Prostate gland (tissue), 2 donors: ENCODE measurements around the gene CCND1. TPM values are rescaled to one million over a fixed set of nuclear protein-coding genes. Genes with fewer than 3 reads are reported as not detected.
A peak's percentile ranks its signal among the peaks of the same experiment; 100 is the strongest.

Source experiments
- DNase-seq: peaks from one replicate; pipeline ENCODE4 v3.0.0-alpha.2; 2019; ENCODE audit warnings: low spot score
- H3K27ac ChIP-seq, 2 donors: fragments of 200-600 bp; sonication (generic); 2 replicates each; pipeline ENCODE4 v1.5.1; 2017 to 2019
- H3K27me3 ChIP-seq: fragments of 200-600 bp; sonication (generic); replicated peaks from 2 replicates; pipeline ENCODE4 v1.5.1; 2019; ENCODE audit not compliant: insufficient read depth
- H3K36me3 ChIP-seq, 2 donors: fragments of 200-600 bp; sonication (generic); 1 replicate in 1 of 2; 2 replicates in 1 of 2; pipeline versions ENCODE4 v1.5.1 to v1.8.1; 2017 to 2019
- H3K4me1 ChIP-seq: fragments of 200-600 bp; sonication (generic); replicated peaks from 2 replicates; pipeline ENCODE4 v1.5.1; 2019
- H3K4me3 ChIP-seq, 2 donors: fragments of 200-600 bp; sonication (generic); 2 replicates each; pipeline ENCODE4 v1.5.1; 2017 to 2019
- H3K9me3 ChIP-seq: fragments of 200-600 bp; sonication (generic); 2 replicates; pipeline ENCODE4 v1.5.1; 2017
- CTCF ChIP-seq, 4 experiments: fragments of 200-600 bp in 2 of 4; fragments of 450-650 bp in 2 of 4; sonication (generic) in 2 of 4; IDR thresholded peaks; 1 replicate in 3 of 4; 2 replicates in 1 of 4; pipeline ENCODE4 v1.5.1; 2016 to 2019; ENCODE audit warnings: antibody characterized with exemption in 4 of 4, mild to moderate bottlenecking in 2 of 4, moderate library complexity in 2 of 4
- POLR2A ChIP-seq: fragments of 450-650 bp; IDR thresholded peaks from one replicate; pipeline ENCODE4 v1.6.1; 2016; ENCODE audit warnings: antibody characterized with exemption, mild to moderate bottlenecking
- POLR2AphosphoS5 ChIP-seq: sonication (generic); formaldehyde crosslinking; IDR thresholded peaks from one replicate; pipeline ENCODE4 v1.6.1; 2017; ENCODE audit warnings: antibody characterized with exemption
- whole genome bisulfite sequencing: methylation state at CpG from one replicate; pipeline ENCODE4 v1.1.5; 2018; 5-methylcytosine and 5-hydroxymethylcytosine counted together
- intact Hi-C: fragments of 100-400 bp; cut with DNase I; formaldehyde crosslinking; loops from one replicate; pipeline ENCODE4 v1.14.2; 2022
- total RNA-seq, 2 donors: library from RNA; depleted of rRNA; stranded (reverse); fragments of >200 nt; gene quantifications; one replicate each; pipeline ENCODE4 v1.1.0, GENCODE V29; 2016

CCND1 gene
- total RNA-seq, 2 donors from 2014 or later, result 69.2 to 188 TPM

DNA sequence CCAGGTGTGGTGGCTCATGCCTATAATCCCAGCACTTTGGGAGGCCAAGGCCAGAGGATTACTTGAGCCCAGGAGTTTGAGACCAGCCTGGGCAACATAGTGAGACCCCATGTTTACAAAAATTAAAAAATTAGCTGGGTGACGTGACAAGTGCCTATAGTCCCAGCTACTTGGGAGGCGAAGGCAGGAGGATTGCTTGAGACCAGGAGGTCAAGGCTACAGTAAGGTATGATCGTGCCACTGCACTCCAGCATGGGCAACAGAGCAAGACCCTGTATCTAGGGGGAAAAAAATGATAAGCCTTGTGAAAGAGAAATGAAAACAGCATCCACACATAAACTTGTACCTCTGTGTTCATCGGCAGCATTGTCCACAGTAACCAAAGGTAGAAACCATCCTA lies 8.1 kb upstream of the CCND1 start:
- Histone ChIP-seq H3K4me1 (peaks cover 4% of the 10 kb centered on the region), H3K9me3 (no peaks in the 10 kb centered on the region), H3K27ac (no peak overlapping the region), H3K27me3 (no peaks in the 10 kb centered on the region), H3K36me3 (no peaks in the 10 kb centered on the region), H3K4me3 (no peak overlapping the region)
- 94% methylated on average over 4 of the region's 4 CpGs for WGBS
- intact Hi-C loops, result loop anchor here (10.0 kb wide), 2 partner anchors 138 to 188 kb away; no protein-coding TSS in a partner anchor
- DNase-seq, result no peak
- TF ChIP-seq POLR2AphosphoS5 (no peak), POLR2A (no peak), CTCF (IDR thresholded peaks at IDR 0.05) (no peak)

GRCh38 chr11:69634069-69634468 lies 6.9 kb upstream of the CCND1 start:
- DNase-seq, result no peak
- TF ChIP-seq CTCF (IDR thresholded peaks at IDR 0.05) (no peak), POLR2A (no peak), POLR2AphosphoS5 (no peak)
- Histone ChIP-seq H3K4me3 (no peak overlapping the region), H3K27ac (no peak overlapping the region), H3K9me3 (no peaks in the 10 kb centered on the region), H3K27me3 (no peaks in the 10 kb centered on the region), H3K36me3 (no peaks in the 10 kb centered on the region), H3K4me1 (peaks cover 12% of the 10 kb centered on the region)
- intact Hi-C loops, result loop anchor here (10.0 kb wide), 2 partner anchors 139 to 189 kb away; no protein-coding TSS in a partner anchor
- 86% methylated on average over 6 of the region's 6 CpGs for WGBS

GRCh38 chr11:69634590-69634989 lies 6.4 kb upstream of the CCND1 start:
- H3K9me3 ChIP-seq, result no peaks in the 10 kb centered on the region
- H3K27ac ChIP-seq, result no peak overlapping the region
- 87% methylated on average over 7 of the region's 7 CpGs for WGBS
- intact Hi-C loops, result loop anchor here (10.0 kb wide), 2 partner anchors 140 to 190 kb away; no protein-coding TSS in a partner anchor
- no peaks in the 10 kb centered on the region for H3K36me3 ChIP-seq
- no peak for TF ChIP-seq POLR2AphosphoS5
- H3K27me3 ChIP-seq, result no peaks in the 10 kb centered on the region
- peaks cover 17% of the 10 kb centered on the region for H3K4me1 ChIP-seq
- no peak overlapping the region for H3K4me3 ChIP-seq
- no peak for DNase-seq

GRCh38 chr11:69635195-69635594 lies 5.8 kb upstream of the CCND1 start:
- Histone ChIP-seq H3K27ac (no peak overlapping the region), H3K27me3 (no peaks in the 10 kb centered on the region), H3K36me3 (no peaks in the 10 kb centered on the region), H3K9me3 (no peaks in the 10 kb centered on the region), H3K4me3 (no peak overlapping the region), H3K4me1 (peaks cover 18% of the 10 kb centered on the region)
- WGBS, result 91% methylated on average over 6 of the region's 6 CpGs
- no peak for DNase-seq
- intact Hi-C loops, result loop anchor here (10.0 kb wide), 2 partner anchors 140 to 190 kb away; no protein-coding TSS in a partner anchor
- TF ChIP-seq POLR2A (no peak), POLR2AphosphoS5 (no peak), CTCF (IDR thresholded peaks at IDR 0.05) (no peak)

DNA sequence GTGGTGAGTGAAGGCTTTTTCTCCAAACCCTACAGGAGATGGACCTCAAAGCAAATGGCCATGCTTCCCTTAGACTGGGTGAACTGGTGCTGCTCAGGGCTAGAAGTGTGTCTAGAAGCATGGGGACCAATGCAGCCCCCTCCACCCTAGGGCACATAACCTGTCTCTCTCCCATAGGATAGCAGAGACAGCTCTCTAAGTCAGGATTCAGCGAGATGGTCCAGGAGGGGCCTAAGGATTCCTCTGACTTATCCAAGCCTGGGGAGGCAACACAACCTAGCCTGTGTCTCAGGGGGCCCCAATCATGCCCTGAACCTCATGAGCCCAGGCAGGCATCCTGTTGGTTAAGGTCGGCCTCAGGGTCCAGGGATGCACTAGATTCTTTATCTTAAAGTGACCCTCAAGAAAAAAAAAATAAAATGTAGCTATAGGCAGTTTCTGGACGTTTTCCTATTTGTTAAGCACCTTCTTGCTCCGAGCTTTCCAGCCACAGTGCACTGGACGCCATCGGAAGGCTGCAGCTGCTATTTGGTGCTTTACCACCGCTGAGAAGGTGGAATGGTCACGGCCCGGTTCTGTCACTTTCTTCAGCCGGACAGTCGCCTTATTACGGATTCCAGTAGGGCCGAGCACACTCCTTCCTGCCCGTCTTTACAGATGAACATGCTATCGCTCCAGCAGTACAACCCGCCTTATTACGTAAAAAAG lies 5.0 kb upstream of the CCND1 start:
- intact Hi-C loops, result loop anchor here (10.0 kb wide), 2 partner anchors 141 to 191 kb away; no protein-coding TSS in a partner anchor
- WGBS, result 18% methylated on average over 17 of the region's 17 CpGs
- H3K36me3 ChIP-seq, result no peaks in the 10 kb centered on the region
- no peaks in the 10 kb centered on the region for H3K9me3 ChIP-seq
- TF ChIP-seq POLR2AphosphoS5 (no peak), CTCF (IDR thresholded peaks at IDR 0.05) (no peak), POLR2A (no peak)
- no peaks in the 10 kb centered on the region for H3K27me3 ChIP-seq
- DNase-seq, result no peak
- peak overlapping the region; percentile 10 to 15 for H3K4me3 ChIP-seq
- H3K27ac ChIP-seq, result no peak overlapping the region
- H3K4me1 ChIP-seq, result peaks cover 23% of the 10 kb centered on the region
